ENCODE results near the gene IFNL2.
"Not testable (repeated sequence)": the region's sequence is repeated elsewhere in the genome, so short reads cannot be mapped to it uniquely, and the experiment has no call there.

- TF ChIP-seq, protein P1, sequence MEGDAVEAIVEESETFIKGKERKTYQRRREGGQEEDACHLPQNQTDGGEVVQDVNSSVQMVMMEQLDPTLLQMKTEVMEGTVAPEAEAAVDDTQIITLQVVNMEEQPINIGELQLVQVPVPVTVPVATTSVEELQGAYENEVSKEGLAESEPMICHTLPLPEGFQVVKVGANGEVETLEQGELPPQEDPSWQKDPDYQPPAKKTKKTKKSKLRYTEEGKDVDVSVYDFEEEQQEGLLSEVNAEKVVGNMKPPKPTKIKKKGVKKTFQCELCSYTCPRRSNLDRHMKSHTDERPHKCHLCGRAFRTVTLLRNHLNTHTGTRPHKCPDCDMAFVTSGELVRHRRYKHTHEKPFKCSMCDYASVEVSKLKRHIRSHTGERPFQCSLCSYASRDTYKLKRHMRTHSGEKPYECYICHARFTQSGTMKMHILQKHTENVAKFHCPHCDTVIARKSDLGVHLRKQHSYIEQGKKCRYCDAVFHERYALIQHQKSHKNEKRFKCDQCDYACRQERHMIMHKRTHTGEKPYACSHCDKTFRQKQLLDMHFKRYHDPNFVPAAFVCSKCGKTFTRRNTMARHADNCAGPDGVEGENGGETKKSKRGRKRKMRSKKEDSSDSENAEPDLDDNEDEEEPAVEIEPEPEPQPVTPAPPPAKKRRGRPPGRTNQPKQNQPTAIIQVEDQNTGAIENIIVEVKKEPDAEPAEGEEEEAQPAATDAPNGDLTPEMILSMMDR (IDR thresholded peaks at IDR 0.05 in 4 of 5, conservative IDR thresholded peaks at IDR 0.05 in 1 of 5), result not testable (repeated sequence)
- not testable (repeated sequence) for TF ChIP-seq POLR2A (IDR thresholded peaks at IDR 0.05)
Observed at GRCh38 chr19:39244410-39245100, 23.6 kb upstream of the IFNL2 start, which contains the start of gene IFNL3.
